ENCODE results near the gene ATP6V0D1.

DNA sequence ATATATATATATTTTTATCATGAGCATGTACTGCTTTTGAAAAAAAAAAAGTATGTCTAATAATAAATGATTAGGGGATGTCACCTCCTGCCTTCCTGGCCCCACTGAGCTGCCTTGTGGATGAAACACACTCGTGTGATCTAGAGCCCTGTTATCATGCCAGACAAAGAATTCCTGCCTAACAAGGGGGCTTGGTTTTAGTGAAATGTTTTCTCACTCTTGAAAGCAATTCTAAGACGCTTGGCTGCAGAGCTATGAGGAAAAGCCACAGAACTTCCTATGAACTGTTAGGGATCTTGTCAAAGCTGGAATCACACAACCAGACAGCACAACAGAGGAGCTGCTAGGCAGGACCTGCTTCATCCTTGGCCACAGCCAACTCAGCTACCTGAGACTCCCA lies 68.7 kb downstream of the ATP6V0D1 start:
- TF ChIP-seq, protein P1, sequence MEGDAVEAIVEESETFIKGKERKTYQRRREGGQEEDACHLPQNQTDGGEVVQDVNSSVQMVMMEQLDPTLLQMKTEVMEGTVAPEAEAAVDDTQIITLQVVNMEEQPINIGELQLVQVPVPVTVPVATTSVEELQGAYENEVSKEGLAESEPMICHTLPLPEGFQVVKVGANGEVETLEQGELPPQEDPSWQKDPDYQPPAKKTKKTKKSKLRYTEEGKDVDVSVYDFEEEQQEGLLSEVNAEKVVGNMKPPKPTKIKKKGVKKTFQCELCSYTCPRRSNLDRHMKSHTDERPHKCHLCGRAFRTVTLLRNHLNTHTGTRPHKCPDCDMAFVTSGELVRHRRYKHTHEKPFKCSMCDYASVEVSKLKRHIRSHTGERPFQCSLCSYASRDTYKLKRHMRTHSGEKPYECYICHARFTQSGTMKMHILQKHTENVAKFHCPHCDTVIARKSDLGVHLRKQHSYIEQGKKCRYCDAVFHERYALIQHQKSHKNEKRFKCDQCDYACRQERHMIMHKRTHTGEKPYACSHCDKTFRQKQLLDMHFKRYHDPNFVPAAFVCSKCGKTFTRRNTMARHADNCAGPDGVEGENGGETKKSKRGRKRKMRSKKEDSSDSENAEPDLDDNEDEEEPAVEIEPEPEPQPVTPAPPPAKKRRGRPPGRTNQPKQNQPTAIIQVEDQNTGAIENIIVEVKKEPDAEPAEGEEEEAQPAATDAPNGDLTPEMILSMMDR (IDR thresholded peaks at IDR 0.05; ENCODE audit: low read depth, low read length) = no peak
- TF ChIP-seq EZH2phosphoT487 (IDR thresholded peaks at IDR 0.05; ENCODE audit: low read depth) = no peak

Data from OCI-LY3 (cell line).